Keratinocyte (primary cell): ENCODE data around the gene ROR2. TPM values are rescaled to one million over a fixed set of nuclear protein-coding genes. Genes with fewer than 3 reads are reported as not detected.

ENCODE experiments used
- DNase-seq: peaks from one replicate; pipeline ENCODE4 v3.0.0-alpha.2; 2011; ENCODE audit warnings: low read depth, missing footprints, low spot score
- FAIRE-seq: peaks from 2 replicates; lab custom pipeline; 2011; peaks lifted over from hg19 to GRCh38; lab: Jason Lieb, UNC
- H2AFZ ChIP-seq: 2 replicates; pipeline ENCODE4 v1.6.0; 2012; ENCODE audit warnings: low read length, control low read depth, inconsistent platforms; ENCODE audit not compliant: control insufficient read depth
- H3K27ac ChIP-seq: 2 replicates; pipeline ENCODE4 v1.5.1; 2011; ENCODE audit warnings: low read length; ENCODE audit not compliant: control insufficient read depth, insufficient read depth
- H3K27me3 ChIP-seq: 3 replicates; pipeline ENCODE4 v1.6.0; 2011; ENCODE audit warnings: low read length; ENCODE audit not compliant: control insufficient read depth, insufficient read depth; ENCODE audit errors: extremely low read depth
- H3K36me3 ChIP-seq, 2 experiments: 2 replicates in 1 of 2; 3 replicates in 1 of 2; pipeline ENCODE4 v1.5.1; 2011; ENCODE audit warnings: low read length in 2 of 2, mild to moderate bottlenecking in 1 of 2; ENCODE audit not compliant: control insufficient read depth in 2 of 2, insufficient read depth in 2 of 2; ENCODE audit errors: extremely low read depth in 1 of 2
- H3K4me1 ChIP-seq: 3 replicates; pipeline ENCODE4 v1.5.1; 2011; ENCODE audit warnings: low read length; ENCODE audit not compliant: control insufficient read depth, insufficient read depth; ENCODE audit errors: extremely low read depth
- H3K4me2 ChIP-seq: 3 replicates; pipeline ENCODE4 v1.6.0; 2011; ENCODE audit warnings: low read depth, low read length; ENCODE audit not compliant: control insufficient read depth, insufficient read depth; ENCODE audit errors: extremely low read depth
- H3K4me3 ChIP-seq, 3 experiments: fragments of 200-600 bp in 1 of 3; sonication (generic) in 1 of 3; 2 replicates in 2 of 3; 3 replicates in 1 of 3; pipeline ENCODE4 v1.5.1; 2011 to 2016; ENCODE audit warnings: low read length in 3 of 3, mild to moderate bottlenecking in 3 of 3, control low read depth in 2 of 3, inconsistent platforms in 1 of 3, low read depth in 1 of 3, mixed read lengths in 1 of 3, mixed run types in 1 of 3, moderate library complexity in 1 of 3; ENCODE audit not compliant: control insufficient read depth in 2 of 3, insufficient read depth in 2 of 3; ENCODE audit errors: extremely low read depth in 1 of 3
- H3K79me2 ChIP-seq: 2 replicates; pipeline ENCODE4 v1.6.0; 2012; ENCODE audit warnings: low read length; ENCODE audit not compliant: control insufficient read depth, insufficient read depth
- H3K9ac ChIP-seq: 3 replicates; pipeline ENCODE4 v1.6.0; 2011; ENCODE audit warnings: low read length; ENCODE audit not compliant: control insufficient read depth, insufficient read depth; ENCODE audit errors: extremely low read depth
- H3K9me1 ChIP-seq: 3 replicates; pipeline ENCODE4 v1.6.0; 2011; ENCODE audit warnings: low read length; ENCODE audit not compliant: control insufficient read depth, insufficient read depth; ENCODE audit errors: extremely low read depth
- H3K9me3 ChIP-seq: 2 replicates; pipeline ENCODE4 v1.5.1; 2012; ENCODE audit warnings: low read depth, low read length; ENCODE audit not compliant: control insufficient read depth
- H4K20me1 ChIP-seq: 3 replicates; pipeline ENCODE4 v1.6.0; 2011; ENCODE audit warnings: low read length; ENCODE audit not compliant: control insufficient read depth, insufficient read depth; ENCODE audit errors: extremely low read depth
- EZH2 ChIP-seq: IDR thresholded peaks from one replicate; pipeline ENCODE4 v1.6.1; 2012; ENCODE audit warnings: inconsistent platforms, mild to moderate bottlenecking, low read length, moderate library complexity
- dilution Hi-C: fragments of 300-500 bp; cut with MboI; formaldehyde crosslinking; loops from one replicate; pipeline ENCODE4 v1.7.0; 2020; ENCODE audit warnings: low sequenced_read_pairs; ENCODE audit not compliant: extremely low pct_ligation_motif_present
- polyA plus RNA-seq, 5 experiments: library from polyadenylated mRNA; depleted of rRNA in 3 of 5; stranded (reverse) in 3 of 5; stranded (forward) in 1 of 5; unstranded in 1 of 5; fragments of >200 nt; gene quantifications; 1 replicate in 1 of 5; 2 replicates in 3 of 5; 3 replicates in 1 of 5; pipeline versions ENCODE4 v1.2.1 to v1.2.3, GENCODE V29; 2011 to 2012; ENCODE audit warnings: missing spikeins in 2 of 5, low read depth in 1 of 5, low replicate concordance in 1 of 5
- TF ChIP-seq, protein P1 (sequence below), 3 experiments: IDR thresholded peaks in 1 of 3; conservative IDR thresholded peaks in 1 of 3; optimal IDR thresholded peaks in 1 of 3; 2 replicates in 2 of 3; 3 replicates in 1 of 3; pipeline versions ENCODE3 to v1.5.1; 2011; ENCODE audit warnings: low read length in 3 of 3, mild to moderate bottlenecking in 3 of 3, moderate library complexity in 2 of 3, control low read depth in 1 of 3, inconsistent platforms in 1 of 3; ENCODE audit not compliant: insufficient read depth in 2 of 3; ENCODE audit errors: extremely low read depth in 1 of 3

The ROR2 gene
- polyA plus RNA-seq, 1 donor (not counting 4 experiments of a cell fraction or from before 2014, with no cell fraction given), result 0.22 TPM

GRCh38 chr9:91533382-91533781 is 416.6 kb downstream of the ROR2 start:
- Histone ChIP-seq H3K9me3 (no peaks in the 10 kb centered on the region), H3K27me3 (no peaks in the 10 kb centered on the region), H3K36me3 (no peaks in the 10 kb centered on the region), H4K20me1 (no peaks in the 10 kb centered on the region), H2AFZ (no peak overlapping the region), H3K79me2 (no peaks in the 10 kb centered on the region), H3K4me2 (no peak overlapping the region), H3K4me1 (peaks cover 11% of the 10 kb centered on the region), H3K9ac (no peak overlapping the region), H3K4me3 (no peak overlapping the region), H3K9me1 (no peaks in the 10 kb centered on the region), H3K27ac (no peak overlapping the region)
- dilution Hi-C loops, result no loop called here
- TF ChIP-seq, protein P1, sequence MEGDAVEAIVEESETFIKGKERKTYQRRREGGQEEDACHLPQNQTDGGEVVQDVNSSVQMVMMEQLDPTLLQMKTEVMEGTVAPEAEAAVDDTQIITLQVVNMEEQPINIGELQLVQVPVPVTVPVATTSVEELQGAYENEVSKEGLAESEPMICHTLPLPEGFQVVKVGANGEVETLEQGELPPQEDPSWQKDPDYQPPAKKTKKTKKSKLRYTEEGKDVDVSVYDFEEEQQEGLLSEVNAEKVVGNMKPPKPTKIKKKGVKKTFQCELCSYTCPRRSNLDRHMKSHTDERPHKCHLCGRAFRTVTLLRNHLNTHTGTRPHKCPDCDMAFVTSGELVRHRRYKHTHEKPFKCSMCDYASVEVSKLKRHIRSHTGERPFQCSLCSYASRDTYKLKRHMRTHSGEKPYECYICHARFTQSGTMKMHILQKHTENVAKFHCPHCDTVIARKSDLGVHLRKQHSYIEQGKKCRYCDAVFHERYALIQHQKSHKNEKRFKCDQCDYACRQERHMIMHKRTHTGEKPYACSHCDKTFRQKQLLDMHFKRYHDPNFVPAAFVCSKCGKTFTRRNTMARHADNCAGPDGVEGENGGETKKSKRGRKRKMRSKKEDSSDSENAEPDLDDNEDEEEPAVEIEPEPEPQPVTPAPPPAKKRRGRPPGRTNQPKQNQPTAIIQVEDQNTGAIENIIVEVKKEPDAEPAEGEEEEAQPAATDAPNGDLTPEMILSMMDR (optimal IDR thresholded peaks at IDR 0.05 in 1 of 3, IDR thresholded peaks at IDR 0.05 in 1 of 3, conservative IDR thresholded peaks at IDR 0.05 in 1 of 3; ENCODE audit: extremely low read depth in 1 of 3, insufficient read depth in 2 of 3, low read length in 3 of 3), result no peak
- TF ChIP-seq EZH2, result no peak
- DNase-seq (no peak), FAIRE-seq (no peak)

DNA sequence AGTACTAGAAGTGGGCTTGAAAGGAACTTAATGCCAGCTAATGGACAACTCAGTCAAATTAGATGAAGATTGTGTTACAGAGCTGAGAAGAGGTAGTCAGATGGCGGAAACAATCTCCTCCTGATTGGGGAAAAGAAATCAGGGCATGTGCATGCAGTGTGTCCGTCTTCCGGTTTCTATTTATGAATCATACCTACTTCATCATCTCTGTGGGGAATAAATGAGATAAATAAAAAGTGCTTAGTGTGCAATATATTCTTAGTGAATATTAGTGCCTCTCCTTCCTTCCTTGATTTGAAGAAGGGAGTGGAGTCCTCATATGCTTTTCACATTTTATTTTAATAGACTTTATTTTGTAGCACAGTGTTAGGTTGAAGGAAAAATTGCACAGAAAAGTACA is 417.7 kb downstream of the ROR2 start:
- Histone ChIP-seq H3K4me2 (no peak overlapping the region), H3K79me2 (no peaks in the 10 kb centered on the region), H3K9me1 (no peaks in the 10 kb centered on the region), H3K36me3 (no peaks in the 10 kb centered on the region), H3K9me3 (no peaks in the 10 kb centered on the region), H3K27ac (no peak overlapping the region), H3K4me3 (no peak overlapping the region), H3K4me1 (peaks cover 11% of the 10 kb centered on the region), H3K27me3 (no peaks in the 10 kb centered on the region), H4K20me1 (no peaks in the 10 kb centered on the region), H2AFZ (no peak overlapping the region), H3K9ac (no peak overlapping the region)
- DNase-seq (no peak), FAIRE-seq (no peak)
- dilution Hi-C loops, result no loop called here
- TF ChIP-seq, protein P1 (optimal IDR thresholded peaks at IDR 0.05 in 1 of 3, IDR thresholded peaks at IDR 0.05 in 1 of 3, conservative IDR thresholded peaks at IDR 0.05 in 1 of 3; ENCODE audit: extremely low read depth in 1 of 3, insufficient read depth in 2 of 3, low read length in 3 of 3), result no peak
- TF ChIP-seq EZH2, result no peak
